ENCODE data around the gene TNFRSF14.

The TNFRSF14 gene

DNA sequence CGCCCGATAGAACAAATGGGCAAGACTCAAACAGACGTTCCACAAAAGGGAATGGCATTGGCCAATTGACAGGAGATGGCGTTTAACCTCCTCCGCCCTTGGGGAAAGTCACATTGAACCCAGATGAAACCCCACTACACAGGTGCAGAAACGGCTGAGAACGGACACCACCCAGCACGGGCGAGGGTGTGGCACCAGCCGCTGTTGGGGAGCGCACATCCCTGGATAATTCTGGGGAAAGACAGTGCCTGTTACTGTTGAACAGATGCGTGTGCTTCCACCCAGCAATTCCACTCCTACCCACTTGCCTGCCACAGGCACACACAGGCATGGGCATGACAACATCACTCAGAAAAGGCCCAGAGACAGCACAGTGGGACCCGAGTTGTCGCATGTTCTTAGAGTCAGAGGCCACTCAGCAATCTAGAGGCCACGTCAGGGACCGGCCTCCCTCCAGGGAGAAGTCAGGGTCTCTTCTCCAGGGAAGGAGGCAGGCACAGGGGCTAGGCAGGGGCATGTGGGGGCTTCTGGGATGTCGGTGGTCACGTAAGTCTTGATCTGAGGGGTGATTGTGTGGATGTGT lies 45.6 kb downstream of the TNFRSF14 start:
- no peak for TF ChIP-seq ZFX (IDR thresholded peaks at IDR 0.05; ENCODE audit: borderline replicate concordance)
- TF ChIP-seq, protein P1, sequence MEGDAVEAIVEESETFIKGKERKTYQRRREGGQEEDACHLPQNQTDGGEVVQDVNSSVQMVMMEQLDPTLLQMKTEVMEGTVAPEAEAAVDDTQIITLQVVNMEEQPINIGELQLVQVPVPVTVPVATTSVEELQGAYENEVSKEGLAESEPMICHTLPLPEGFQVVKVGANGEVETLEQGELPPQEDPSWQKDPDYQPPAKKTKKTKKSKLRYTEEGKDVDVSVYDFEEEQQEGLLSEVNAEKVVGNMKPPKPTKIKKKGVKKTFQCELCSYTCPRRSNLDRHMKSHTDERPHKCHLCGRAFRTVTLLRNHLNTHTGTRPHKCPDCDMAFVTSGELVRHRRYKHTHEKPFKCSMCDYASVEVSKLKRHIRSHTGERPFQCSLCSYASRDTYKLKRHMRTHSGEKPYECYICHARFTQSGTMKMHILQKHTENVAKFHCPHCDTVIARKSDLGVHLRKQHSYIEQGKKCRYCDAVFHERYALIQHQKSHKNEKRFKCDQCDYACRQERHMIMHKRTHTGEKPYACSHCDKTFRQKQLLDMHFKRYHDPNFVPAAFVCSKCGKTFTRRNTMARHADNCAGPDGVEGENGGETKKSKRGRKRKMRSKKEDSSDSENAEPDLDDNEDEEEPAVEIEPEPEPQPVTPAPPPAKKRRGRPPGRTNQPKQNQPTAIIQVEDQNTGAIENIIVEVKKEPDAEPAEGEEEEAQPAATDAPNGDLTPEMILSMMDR (IDR thresholded peaks at IDR 0.05) = no peak
- H3K27ac ChIP-seq = no peak overlapping the region

DNA sequence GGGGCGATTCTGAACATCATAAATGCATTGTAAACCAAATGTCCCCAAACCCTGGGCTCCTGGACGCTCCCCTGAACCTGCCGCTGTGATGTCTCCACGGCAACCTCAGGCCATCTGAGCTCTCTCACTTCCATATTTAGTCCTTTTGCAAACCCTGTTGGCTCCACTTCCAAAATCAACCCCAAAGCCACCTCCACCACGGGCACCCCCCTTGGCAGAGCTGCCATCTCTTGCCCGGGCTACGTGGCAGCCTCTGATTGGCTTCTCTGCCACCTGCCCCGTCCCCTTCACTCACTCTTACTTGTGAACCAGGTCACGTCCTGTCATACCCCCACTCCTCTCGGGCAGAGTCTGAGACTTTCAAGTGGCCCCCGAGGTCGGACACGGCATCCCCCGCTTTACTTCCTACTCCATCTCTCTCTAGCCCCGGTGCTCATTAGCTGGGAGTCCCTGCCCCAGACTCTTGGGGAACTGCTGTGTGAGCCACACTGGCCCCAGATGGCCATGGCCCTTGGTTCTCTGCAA lies 46.2 kb downstream of the TNFRSF14 start:
- no peak overlapping the region for H3K27ac ChIP-seq
- TF ChIP-seq ZFX (IDR thresholded peaks at IDR 0.05; ENCODE audit: borderline replicate concordance) = no peak
- TF ChIP-seq, protein P1 (IDR thresholded peaks at IDR 0.05) = no peak

DNA sequence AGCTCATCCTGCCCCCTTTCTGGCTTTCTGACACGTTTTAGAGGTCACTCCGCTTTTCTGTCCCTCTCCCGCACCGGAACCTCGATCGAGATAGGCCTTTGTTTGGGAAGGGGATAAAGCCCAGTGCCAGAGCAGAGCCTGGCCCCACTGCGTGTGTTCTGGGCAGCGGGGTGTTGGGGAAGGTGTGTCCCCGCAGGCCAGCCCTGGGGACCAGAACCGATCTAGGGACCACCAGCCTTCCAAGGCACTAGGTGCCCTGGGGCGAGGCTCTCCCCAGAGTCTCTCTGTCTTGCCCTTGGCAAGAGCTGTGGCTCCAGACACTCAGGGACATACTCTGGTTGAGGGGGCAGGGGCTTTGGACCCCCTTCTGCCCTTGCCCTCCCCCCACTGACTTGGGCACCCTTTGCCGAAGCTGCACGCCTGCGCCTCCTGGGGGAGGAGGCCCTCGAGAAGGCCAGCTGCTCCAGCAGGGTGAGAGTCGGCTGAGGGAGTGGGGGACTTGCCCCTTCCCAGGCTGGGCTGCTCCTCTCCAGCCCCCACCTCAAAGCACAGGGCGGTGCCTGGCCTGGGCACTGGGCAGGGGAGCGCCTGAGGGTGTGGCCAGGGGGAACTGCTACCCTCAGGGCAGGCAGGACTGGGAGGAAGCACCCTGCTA lies 46.8 kb downstream of the TNFRSF14 start:
- TF ChIP-seq, protein P1 (IDR thresholded peaks at IDR 0.05) = no peak
- no peak for TF ChIP-seq ZFX (IDR thresholded peaks at IDR 0.05; ENCODE audit: borderline replicate concordance)

DNA sequence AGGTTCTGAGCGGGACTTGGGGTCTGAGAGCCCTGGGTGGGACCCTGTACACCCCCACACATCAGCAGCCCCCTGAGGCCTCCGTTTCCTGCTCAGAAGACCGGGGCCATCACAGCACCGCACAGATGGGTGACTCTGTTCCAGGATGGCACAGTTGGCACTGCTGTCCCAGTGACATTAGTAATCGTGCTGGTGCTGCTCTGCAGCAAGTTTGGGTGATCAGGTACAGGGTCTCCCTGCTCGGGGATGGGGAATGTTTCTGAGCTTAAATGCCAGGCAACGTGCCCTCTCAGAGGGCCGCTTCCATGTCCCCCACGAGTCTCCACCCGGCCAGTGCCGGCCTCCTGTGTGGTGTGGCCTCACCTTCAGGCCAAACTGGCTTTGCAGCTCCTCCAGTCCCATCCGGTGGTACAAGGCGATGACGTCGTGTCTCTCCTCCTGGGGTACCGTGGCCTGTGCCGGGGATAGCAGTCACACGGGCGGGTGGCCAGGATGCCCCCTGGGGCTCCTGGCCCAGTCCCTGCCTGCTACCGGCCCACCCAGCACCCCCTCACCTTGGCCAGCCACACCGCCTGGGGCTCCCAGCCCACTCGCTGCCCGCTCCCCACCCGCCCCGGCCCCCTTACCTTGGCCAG lies 47.5 kb downstream of the TNFRSF14 start:
- no peak overlapping the region for H3K27ac ChIP-seq
- TF ChIP-seq ZFX (IDR thresholded peaks at IDR 0.05; ENCODE audit: borderline replicate concordance) = no peak
- TF ChIP-seq, protein P1 (IDR thresholded peaks at IDR 0.05) = no peak

More for the DNA sequence above, 46.8 kb downstream of the TNFRSF14 start:
- no peak overlapping the region for H3K27ac ChIP-seq

DNA sequence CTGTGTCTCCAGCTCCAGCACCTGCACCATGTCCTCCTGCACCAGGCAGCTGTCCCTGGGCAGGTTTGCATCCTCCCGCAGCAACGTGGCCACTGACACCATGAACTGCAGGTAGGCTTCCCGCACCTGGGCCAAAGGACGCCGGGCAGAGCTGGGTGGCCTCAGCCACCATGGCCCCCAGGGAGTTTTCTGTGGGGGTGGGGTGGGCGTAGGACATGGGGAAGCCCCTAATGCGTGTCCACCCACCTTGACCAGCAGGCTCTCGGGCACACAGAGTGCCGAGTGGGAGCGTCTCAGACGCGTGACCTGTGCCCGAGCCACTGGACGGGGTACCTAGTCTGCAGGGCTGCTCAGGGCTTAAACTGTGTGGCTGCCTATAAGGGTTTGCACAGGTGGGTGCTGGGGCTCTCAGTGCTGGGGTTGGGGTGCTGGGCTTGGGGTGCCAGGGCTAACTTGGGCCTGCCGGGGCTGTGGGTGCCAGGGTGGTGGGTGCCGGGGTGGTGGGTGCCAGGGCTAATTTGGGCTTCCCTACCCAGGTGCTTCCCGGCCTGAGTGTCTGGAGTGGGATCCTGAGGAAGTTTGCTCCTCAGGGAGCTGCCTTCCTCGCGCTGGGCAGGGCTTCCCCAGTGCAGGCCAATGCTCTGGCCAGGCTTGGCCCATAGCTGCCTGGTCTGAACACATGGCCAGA lies 48.1 kb downstream of the TNFRSF14 start:
- H3K27ac ChIP-seq = no peak overlapping the region
- TF ChIP-seq, protein P1 (IDR thresholded peaks at IDR 0.05) = no peak
- TF ChIP-seq ZFX (IDR thresholded peaks at IDR 0.05; ENCODE audit: borderline replicate concordance) = no peak

DNA sequence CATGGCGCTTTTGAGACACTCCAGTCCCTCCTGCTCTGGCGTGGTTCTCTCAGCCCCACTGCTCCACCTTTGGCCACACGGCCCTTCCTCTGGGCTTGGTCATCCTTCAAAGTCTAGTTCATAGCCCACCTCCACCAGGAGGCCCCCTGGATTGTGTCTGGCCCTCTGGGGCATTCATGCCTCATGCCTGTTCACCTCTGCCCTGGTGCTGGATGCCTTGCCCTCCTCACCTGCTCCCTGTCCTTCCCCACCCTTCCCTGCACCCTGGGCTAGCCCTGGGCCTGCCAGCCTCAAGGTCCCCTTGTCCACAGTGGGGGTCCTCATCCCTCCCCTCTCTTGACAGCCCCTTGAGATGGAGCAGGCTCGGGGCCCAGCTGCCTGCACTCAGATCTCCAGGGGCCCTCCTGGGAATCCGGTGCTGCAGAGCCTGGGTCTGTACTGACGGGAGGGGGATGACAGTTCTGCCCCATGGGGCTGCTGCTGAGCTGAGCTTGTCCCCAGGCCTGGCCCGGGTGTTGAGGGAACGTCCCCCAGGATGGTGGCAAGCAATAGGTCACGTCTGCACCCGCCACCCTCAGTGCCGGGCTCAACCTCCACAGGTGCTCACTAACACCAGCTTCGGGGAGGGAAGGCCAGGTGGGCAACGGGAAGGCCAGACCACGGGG lies 48.8 kb downstream of the TNFRSF14 start:
- TF ChIP-seq, protein P1 (IDR thresholded peaks at IDR 0.05) = no peak
- no peak for TF ChIP-seq ZFX (IDR thresholded peaks at IDR 0.05; ENCODE audit: borderline replicate concordance)
- H3K27ac ChIP-seq = no peak overlapping the region

Data from 22Rv1 (cell line).